Stimulated activated CD8-positive, alpha-beta memory T cell treated with anti-CD3 and anti-CD28 coated beads, Interleukin-4, amount 100 ng/mL, for 24 hours (primary cell): Measurements from ENCODE around the gene IRGQ.
"Not testable (repeated sequence)": the region's sequence is repeated elsewhere in the genome, so short reads cannot be mapped to it uniquely, and the experiment has no call there.

ENCODE experiments used
- DNase-seq: peaks from one replicate; pipeline ENCODE4 v3.0.0-alpha.2; 2020; ENCODE audit warnings: low read depth

The IRGQ gene

GRCh38 chr19:43570174-43570791, 25.7 kb downstream of the IRGQ start:
- no peak for DNase-seq

GRCh38 chr19:43569657-43570056, 26.3 kb downstream of the IRGQ start:
- no peak for DNase-seq

GRCh38 chr19:43564800-43565199, 31.1 kb downstream of the IRGQ start:
- DNase-seq: no peak

- DNase-seq: no peak
Observed at GRCh38 chr19:43563816-43564457, 32.0 kb downstream of the IRGQ start.

- peak; percentile 57 for DNase-seq
Observed at GRCh38 chr19:43562698-43563241, 33.2 kb downstream of the IRGQ start.

DNA sequence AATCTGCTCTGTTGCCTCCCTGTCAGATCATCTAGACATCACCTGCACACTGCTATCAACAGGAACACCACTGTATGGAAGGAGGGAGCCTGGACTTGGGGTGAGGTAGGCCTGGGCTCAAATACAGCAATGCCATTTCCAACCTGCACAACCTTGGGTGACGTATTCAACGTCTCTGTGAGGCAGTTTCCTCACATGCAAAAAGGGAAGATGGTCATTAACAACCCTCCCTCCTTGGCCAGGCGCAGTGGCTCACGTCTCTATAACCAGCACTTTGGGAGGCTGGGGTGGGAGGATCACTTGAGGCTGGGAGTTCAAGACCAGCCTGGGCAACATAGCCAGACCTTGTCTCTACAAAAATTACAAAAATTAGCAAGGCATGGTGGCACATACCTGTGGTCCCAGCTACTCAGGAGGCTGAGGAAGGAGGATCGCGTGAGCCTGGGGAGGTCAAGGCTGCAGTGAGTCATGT, 33.7 kb downstream of the IRGQ start:
- DNase-seq: no peak

GRCh38 chr19:43561139-43561970, 34.6 kb downstream of the IRGQ start:
- no peak for DNase-seq

DNA sequence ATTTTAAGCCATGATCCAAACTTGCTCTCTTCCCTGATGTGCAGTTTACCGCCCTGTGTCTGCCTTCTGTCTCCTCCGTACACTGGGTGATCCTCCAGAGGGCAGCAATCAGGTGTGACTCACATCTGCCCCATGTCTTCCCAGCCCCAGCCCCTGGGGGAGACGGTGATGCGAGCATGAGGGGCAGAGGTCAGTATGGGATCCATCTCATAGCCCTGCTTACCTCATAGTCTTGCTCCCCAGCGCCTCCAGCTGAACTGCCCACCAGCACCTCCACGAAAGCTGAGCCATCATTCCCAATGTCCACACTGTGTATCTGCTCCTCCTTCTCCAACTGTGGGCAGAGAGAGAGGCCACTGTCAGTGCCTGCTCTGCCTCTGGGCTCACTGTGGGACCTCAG, 35.2 kb downstream of the IRGQ start:
- no peak for DNase-seq

GRCh38 chr19:43555185-43555770, 40.7 kb downstream of the IRGQ start:
- peak; percentile 73 for DNase-seq

GRCh38 chr19:43554317-43554895, 41.5 kb downstream of the IRGQ start:
- DNase-seq: no peak

DNA sequence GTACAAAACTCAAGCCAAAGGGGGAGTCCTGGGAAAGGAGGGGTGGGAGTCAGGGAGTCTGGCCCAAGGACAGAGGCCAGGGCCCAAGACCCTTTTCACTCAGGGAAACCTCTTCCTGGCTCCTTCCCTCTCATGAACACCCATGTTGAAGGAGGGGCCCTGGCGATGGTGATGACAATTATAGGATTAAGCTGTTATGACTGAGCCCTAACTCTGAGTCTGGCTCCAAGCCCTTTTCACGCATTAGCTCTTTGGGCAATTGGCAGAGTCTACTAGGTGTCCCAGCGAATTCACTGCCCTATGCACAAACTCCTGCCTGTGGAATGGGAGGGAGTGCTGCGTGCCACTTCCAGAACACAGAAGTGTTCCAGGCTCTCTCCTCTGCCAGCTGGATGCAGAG, 42.3 kb downstream of the IRGQ start:
- no peak for DNase-seq

DNA sequence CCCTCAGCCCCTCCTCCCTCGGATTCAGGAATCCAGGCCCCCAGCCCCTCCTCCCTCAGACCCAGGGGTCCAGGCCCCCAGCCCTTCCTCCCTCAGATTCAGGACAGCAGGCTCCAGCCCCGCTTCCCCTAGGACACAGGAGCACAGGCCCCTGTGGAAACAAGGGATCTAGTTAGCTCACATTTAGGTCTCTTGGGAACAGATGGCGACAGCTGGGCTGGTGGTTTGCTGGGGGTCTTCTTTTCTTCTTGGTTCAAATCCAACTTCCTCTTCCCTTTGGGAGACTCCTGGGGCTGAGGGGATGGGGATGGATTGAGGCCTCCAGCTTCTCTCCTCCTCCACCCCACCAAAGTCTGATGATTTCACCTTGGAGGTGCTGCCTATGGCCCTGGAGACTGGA, 43.3 kb downstream of the IRGQ start:
- no peak for DNase-seq

- DNase-seq: no peak
Observed at GRCh38 chr19:43552198-43552450, 43.8 kb downstream of the IRGQ start.

DNA sequence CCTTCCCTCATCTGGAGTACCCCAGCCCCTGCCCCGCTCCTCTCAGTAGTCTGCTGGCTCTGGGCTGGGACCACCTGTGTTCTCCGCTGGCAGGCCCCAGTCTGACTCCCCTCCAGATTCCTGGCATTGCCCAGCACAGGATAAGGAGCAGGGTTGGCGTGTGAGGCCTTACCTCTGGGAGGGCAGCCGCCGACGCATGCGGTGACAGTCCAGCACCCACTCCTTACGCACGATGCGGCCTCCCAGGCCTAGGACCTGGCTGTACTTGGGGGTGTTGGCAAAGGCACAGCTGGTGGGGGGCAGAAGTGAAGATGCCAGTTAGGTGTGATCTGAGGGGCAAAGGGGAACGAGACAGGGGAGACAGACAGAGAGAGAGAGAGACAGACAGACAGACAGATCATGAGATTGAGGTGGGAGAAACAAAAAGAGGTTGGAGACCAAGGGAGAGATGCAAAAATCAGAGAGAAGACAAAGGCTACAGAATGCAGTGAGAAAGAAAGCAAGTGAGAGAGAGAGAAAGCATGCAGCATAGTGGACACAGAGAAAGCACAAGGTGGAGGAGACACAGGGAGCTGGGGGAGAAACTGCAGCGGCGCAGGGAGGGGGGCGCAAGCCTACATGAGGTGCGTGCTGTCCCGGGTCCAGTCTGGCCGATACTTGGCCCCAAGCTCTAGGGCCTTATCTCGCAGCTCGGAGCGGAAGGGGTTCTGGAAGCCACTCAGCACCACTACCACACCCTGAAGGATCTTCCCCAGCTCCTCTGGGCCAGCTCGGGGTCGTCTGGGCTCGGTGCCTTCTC, 44.3 kb downstream of the IRGQ start:
- no peak for DNase-seq

DNA sequence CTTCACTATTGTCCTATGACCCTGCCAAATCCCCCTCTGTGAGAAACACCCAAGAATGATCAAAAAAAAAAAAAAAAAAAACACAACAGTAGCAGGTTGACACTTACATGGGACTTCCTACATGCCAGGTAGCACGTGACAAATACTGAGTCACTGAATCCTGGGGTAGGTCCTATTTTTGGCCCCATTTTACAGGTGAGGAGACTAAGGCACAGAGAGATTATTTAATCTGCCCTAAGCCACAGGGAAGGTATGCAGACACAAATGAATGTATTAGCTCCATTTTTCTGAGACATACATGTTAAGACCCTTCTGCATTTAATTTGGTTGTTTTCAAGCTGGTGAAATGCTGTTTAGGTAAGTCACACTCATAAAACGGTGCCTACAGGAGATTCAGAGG, 47.2 kb downstream of the IRGQ start:
- DNase-seq: no peak

DNA sequence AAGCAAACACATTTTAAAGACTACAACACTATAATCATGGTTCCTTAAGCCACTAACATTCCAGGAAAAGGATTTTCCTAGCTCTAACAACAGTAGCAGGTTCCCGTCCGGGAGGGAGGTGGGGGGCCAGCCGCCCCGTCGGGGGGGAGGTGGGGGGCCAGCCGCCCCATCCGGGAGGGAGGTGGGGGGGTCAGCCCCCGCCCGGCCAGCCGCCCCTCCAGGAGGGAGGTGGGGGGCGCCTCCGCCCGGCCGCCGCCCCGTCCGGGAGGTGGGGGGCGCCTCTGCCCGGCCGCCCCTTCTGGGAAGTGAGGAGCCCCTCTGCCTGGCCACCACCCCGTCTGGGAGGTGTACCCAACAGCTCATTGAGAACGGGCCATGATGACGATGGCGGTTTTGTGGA, 48.0 kb downstream of the IRGQ start:
- not testable (repeated sequence) for DNase-seq

DNA sequence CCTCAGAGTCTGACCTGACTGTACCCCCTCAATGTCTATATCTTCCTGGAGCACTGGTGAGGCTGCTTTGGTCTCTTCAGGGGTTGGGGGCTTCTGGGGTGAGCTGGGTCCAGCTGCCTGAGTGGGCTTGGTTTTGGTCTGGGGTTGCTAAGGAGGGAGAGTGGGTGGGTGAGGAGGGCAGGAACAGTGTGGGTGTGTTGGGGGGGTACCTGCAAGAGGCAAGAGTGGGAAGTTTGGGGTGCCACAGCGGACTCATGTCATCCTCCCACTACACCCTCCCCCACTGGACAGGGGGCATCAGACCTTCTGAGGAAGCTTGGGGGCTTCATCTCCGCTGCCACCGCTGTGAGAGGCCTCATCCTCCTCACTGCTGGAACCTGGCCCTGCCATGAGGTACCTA, 49.4 kb downstream of the IRGQ start:
- DNase-seq: no peak

GRCh38 chr19:43545981-43546380, 50.0 kb downstream of the IRGQ start:
- no peak for DNase-seq

DNA sequence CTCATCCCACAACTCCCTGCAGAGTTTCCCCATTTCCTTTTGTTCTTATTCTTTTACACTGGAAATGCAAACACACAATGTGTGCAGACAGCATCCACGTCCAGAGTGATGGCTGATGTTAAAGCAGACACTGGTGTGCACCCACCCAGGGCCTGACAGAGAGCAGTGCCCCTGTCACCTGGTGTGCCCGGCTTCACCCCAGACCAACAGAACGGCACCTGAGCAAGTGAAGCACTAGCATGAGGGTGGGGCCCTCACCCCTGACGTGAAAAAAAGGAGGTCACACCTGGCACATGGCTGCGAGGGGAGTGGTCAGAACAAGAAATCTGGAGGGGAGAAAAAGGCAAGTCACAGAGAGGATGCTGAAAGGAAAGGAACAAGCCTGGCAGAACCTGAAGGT, 50.7 kb downstream of the IRGQ start:
- DNase-seq: no peak

DNA sequence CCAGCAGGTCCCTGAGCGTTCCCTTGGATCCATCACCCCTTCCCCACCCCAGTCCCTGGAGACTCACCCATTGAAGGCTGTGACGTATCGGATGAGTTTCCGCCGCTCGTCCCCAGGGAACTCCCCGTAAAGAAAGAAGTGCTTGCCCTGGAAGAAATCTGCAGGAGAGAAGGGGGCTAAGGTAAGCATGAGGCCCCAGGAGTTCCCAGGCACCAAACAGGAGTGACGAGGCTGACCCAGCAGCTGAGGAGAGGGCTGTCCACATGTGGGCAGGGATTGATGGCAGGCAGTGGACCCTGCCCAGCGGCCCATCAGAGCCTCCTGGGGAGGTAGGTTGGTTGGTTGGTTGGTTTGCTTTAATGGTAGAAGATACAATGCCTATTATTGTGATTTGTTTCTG, 51.9 kb downstream of the IRGQ start:
- no peak for DNase-seq

DNA sequence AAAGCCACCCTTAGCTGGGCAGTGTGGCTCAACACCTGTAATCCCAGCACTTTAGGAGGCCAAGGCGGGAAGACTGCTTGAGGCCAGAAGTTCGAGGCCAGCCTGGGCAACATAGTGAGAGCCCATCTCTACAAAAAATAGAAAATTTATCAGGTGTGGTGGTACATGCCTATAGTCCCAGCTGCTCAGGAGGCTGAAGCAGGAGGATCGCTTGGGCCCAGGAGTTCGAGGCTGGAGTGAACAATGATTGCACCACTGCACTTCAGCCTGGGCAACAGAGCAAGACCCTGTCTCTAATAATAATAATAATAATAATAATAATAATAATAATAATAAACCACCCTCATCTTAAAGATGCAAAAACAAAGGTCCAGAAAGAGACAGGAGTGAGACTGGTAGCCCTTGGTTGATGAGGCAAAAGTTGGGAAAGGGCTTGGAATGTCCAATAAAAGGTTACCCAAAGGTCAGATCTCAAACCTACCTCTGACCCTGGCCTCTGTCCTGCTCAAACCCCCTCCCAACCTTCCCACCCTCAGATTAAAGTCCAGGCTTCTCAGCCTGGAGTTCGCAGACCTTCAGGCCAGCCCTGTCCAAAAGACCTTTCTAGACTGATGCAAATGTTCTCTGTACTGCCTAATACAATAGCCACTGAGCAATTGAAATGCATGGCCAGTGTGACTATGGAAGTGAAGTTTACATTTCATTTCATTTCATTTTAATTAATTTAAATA, 53.8 kb downstream of the IRGQ start:
- DNase-seq: no peak
